Measurements from ENCODE around the gene MLYCD. TPM values are rescaled to one million over a fixed set of nuclear protein-coding genes. Genes with fewer than 3 reads are reported as not detected.

MLYCD gene
- total RNA-seq, 4 donors from 2014 or later: 10.8 to 20.2 (median 13.7) TPM

- H3K4me3 ChIP-seq: no peak overlapping the region
- H3K27me3 ChIP-seq: peaks cover 16% of the 10 kb centered on the region
- no peak overlapping the region for H3K27ac ChIP-seq
- H3K4me1 ChIP-seq: no peaks in the 10 kb centered on the region
- intact Hi-C loops (cut with DNase I; ENCODE audit: low total_unique reads) (loop anchor here (5.0 kb wide), 1 partner anchor 900 kb away; no protein-coding TSS in a partner anchor), in situ Hi-C loops (cut with MboI; ENCODE audit: low pct_ligation_motif_present in 1 of 4, low pct_unique_long_range_greater_than_20kb in 1 of 4, low sequenced_read_pairs in 3 of 4) (loop anchor here in 3 of 4 donors (25.0 kb wide), 3 partner anchors 90 to 515 kb away; partner anchors contain the start of genes ADAD2 (in 1 of the 3) and TAF1C (in 1 of the 3))
- 60 to 78% methylated on average over 2 to 19 of the region's 19 CpGs for WGBS, 2 donors (ENCODE audit: low coverage in 1 of 2)
- TF ChIP-seq POLR2A (IDR thresholded peaks at IDR 0.05): no peak
- TF ChIP-seq CTCF (IDR thresholded peaks at IDR 0.05): no peak
- TF ChIP-seq POLR2AphosphoS5 (IDR thresholded peaks at IDR 0.05): no peak
- H3K36me3 ChIP-seq: no peaks in the 10 kb centered on the region
- no peaks in the 10 kb centered on the region for H3K9me3 ChIP-seq
- DNase-seq: no peak
Observed at GRCh38 chr16:83972256-83973008, 73.5 kb downstream of the MLYCD start.

- Histone ChIP-seq H3K27me3 (peaks cover 16% of the 10 kb centered on the region), H3K4me3 (no peak overlapping the region), H3K9me3 (no peaks in the 10 kb centered on the region), H3K4me1 (no peaks in the 10 kb centered on the region), H3K27ac (no peak overlapping the region), H3K36me3 (no peaks in the 10 kb centered on the region)
- WGBS, 2 donors (ENCODE audit: low coverage in 1 of 2): 88% methylated on average over 10 of the region's 10 CpGs; no CpG with 5 or more reads in 1 of the 2 donors
- in situ Hi-C loops (cut with MboI; ENCODE audit: low pct_ligation_motif_present in 1 of 4, low pct_unique_long_range_greater_than_20kb in 1 of 4, low sequenced_read_pairs in 3 of 4) (loop anchor here in 3 of 4 donors (25.0 kb wide), 3 partner anchors 89 to 514 kb away; partner anchors contain the start of genes ADAD2 (in 1 of the 3) and TAF1C (in 1 of the 3)), intact Hi-C loops (cut with DNase I; ENCODE audit: low total_unique reads) (loop anchor here (5.0 kb wide), 1 partner anchor 899 kb away; no protein-coding TSS in a partner anchor)
- TF ChIP-seq POLR2A (IDR thresholded peaks at IDR 0.05) (no peak), CTCF (IDR thresholded peaks at IDR 0.05) (no peak), EP300 (IDR thresholded peaks at IDR 0.05; ENCODE audit: low read depth) (no peak), POLR2AphosphoS5 (IDR thresholded peaks at IDR 0.05) (no peak)
- DNase-seq: no peak
Observed at GRCh38 chr16:83973077-83973476, 74.2 kb downstream of the MLYCD start.

GRCh38 chr16:83973581-83974385 is 74.9 kb downstream of the MLYCD start:
- H3K27me3 ChIP-seq: peaks cover 14% of the 10 kb centered on the region
- in situ Hi-C loops (cut with MboI; ENCODE audit: low pct_ligation_motif_present in 1 of 4, low pct_unique_long_range_greater_than_20kb in 1 of 4, low sequenced_read_pairs in 3 of 4) (loop anchor here in 3 of 4 donors (25.0 kb wide), 3 partner anchors 89 to 514 kb away; partner anchors contain the start of genes ADAD2 (in 1 of the 3) and TAF1C (in 1 of the 3)), intact Hi-C loops (cut with DNase I; ENCODE audit: low total_unique reads) (loop anchor here (5.0 kb wide), 1 partner anchor 899 kb away; no protein-coding TSS in a partner anchor)
- no peaks in the 10 kb centered on the region for H3K9me3 ChIP-seq
- TF ChIP-seq POLR2AphosphoS5 (IDR thresholded peaks at IDR 0.05) (no peak), CTCF (IDR thresholded peaks at IDR 0.05) (no peak), POLR2A (IDR thresholded peaks at IDR 0.05) (no peak), EP300 (IDR thresholded peaks at IDR 0.05; ENCODE audit: low read depth) (no peak)
- 86 to 97% methylated on average over 7 to 22 of the region's 22 CpGs for WGBS, 2 donors (ENCODE audit: low coverage in 1 of 2)
- H3K36me3 ChIP-seq: no peaks in the 10 kb centered on the region
- DNase-seq: no peak
- no peaks in the 10 kb centered on the region for H3K4me1 ChIP-seq
- H3K4me3 ChIP-seq: no peak overlapping the region
- H3K27ac ChIP-seq: no peak overlapping the region

GRCh38 chr16:83974475-83974874 is 75.6 kb downstream of the MLYCD start:
- DNase-seq: no peak
- Histone ChIP-seq H3K27ac (no peak overlapping the region), H3K9me3 (no peaks in the 10 kb centered on the region), H3K4me3 (no peak overlapping the region), H3K36me3 (no peaks in the 10 kb centered on the region), H3K27me3 (peaks cover 7% of the 10 kb centered on the region), H3K4me1 (no peaks in the 10 kb centered on the region)
- TF ChIP-seq CTCF (IDR thresholded peaks at IDR 0.05) (no peak), POLR2A (IDR thresholded peaks at IDR 0.05) (no peak), EP300 (IDR thresholded peaks at IDR 0.05; ENCODE audit: low read depth) (no peak), POLR2AphosphoS5 (IDR thresholded peaks at IDR 0.05) (no peak)
- 49 to 69% methylated on average over 6 to 7 of the region's 7 CpGs for WGBS, 2 donors (ENCODE audit: low coverage in 1 of 2)
- intact Hi-C loops (cut with DNase I; ENCODE audit: low total_unique reads) (loop anchor here (5.0 kb wide), 1 partner anchor 898 kb away; no protein-coding TSS in a partner anchor), in situ Hi-C loops (cut with MboI; ENCODE audit: low pct_ligation_motif_present in 1 of 4, low pct_unique_long_range_greater_than_20kb in 1 of 4, low sequenced_read_pairs in 3 of 4) (loop anchor here in 3 of 4 donors (25.0 kb wide), 3 partner anchors 88 to 513 kb away; partner anchors contain the start of genes ADAD2 (in 1 of the 3) and TAF1C (in 1 of the 3))
